ENCODE results near the gene SNCAIP. TPM values are rescaled to one million over a fixed set of nuclear protein-coding genes. Genes with fewer than 3 reads are reported as not detected.

The SNCAIP gene
- total RNA-seq, 4 donors from 2014 or later: 4.9 to 7.7 (median 6.8) TPM

DNA sequence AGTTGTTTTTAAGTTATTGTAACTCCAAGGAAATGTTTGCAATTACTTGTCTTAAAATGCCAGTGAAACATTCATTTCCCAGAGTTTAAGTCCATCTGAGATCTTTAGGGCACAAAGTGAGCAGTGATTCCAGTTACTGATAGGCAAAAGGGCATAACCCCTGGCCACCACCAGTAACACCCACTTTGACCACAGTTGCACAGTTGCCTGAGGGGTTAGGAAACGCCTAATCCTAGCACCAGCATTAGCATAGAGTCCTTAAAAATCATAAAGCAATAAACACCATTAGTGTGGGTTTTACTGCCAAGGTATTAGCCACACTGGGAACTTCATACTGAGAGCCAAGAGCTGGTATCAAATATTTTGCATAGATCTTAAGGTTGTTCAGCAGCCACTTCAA, 143.9 kb downstream of the SNCAIP start:
- TF ChIP-seq, protein P1, sequence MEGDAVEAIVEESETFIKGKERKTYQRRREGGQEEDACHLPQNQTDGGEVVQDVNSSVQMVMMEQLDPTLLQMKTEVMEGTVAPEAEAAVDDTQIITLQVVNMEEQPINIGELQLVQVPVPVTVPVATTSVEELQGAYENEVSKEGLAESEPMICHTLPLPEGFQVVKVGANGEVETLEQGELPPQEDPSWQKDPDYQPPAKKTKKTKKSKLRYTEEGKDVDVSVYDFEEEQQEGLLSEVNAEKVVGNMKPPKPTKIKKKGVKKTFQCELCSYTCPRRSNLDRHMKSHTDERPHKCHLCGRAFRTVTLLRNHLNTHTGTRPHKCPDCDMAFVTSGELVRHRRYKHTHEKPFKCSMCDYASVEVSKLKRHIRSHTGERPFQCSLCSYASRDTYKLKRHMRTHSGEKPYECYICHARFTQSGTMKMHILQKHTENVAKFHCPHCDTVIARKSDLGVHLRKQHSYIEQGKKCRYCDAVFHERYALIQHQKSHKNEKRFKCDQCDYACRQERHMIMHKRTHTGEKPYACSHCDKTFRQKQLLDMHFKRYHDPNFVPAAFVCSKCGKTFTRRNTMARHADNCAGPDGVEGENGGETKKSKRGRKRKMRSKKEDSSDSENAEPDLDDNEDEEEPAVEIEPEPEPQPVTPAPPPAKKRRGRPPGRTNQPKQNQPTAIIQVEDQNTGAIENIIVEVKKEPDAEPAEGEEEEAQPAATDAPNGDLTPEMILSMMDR (IDR thresholded peaks at IDR 0.05; ENCODE audit: low read depth): no peak

DNA sequence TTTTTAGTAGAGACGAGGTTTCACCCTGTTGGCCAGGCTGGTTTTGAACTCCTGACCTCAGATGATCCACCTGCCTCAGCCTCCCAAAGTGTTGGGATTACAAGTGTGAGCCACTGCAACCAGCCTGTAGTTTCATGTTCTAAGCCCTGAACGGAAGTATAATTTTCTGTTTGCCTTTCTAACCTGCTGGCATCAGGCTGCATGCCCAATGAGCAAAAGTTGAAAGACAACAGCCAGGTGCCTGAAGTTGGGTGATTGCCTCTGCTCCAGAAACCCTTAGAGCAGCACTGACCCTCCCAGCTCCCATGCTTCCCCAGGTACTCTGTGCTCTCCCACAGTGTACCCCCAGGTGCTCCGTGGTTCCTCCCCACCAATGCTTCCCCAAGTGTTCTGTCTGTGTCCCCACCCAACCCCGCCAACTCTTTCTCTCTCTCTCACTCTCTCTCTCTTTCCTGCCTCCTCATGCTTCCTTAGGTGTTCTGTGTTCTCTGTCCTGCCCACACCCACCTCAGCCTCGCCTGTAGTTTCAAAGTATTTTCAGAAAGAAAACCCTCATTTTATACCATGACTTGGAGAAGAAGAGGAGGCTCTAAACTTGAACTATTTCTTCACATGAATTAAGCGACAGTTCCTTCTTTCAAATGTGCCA, 145.3 kb downstream of the SNCAIP start:
- TF ChIP-seq, protein P1 (IDR thresholded peaks at IDR 0.05; ENCODE audit: low read depth): no peak

DNA sequence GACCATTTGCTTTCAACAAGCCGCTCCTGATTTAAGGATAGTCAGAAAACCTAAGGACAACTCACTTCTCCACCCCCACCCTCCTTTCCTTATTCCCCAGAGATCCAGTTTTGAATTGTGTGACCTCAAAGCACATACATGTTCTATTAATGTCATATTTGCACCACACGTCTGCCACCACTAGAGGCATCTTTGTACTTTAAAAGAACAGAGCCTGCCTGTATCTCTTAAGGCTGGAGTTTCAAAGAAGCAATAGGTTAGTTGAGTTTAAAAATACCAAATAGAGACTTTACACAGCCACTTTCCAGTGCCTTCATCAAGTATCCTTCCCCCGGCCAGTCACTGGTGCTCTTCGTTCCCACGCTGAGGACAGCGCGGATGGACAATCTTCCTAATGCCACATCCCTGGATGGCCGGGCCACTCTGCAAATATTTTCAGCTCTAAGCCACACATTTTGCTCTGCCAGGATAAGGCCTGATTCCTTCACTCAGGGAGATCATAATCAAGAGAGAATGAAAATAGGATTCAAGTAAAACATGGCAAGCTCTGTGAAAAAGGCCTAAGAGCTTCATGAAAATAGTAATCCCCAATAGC, 146.3 kb downstream of the SNCAIP start:
- TF ChIP-seq, protein P1 (IDR thresholded peaks at IDR 0.05; ENCODE audit: low read depth): no peak

DNA sequence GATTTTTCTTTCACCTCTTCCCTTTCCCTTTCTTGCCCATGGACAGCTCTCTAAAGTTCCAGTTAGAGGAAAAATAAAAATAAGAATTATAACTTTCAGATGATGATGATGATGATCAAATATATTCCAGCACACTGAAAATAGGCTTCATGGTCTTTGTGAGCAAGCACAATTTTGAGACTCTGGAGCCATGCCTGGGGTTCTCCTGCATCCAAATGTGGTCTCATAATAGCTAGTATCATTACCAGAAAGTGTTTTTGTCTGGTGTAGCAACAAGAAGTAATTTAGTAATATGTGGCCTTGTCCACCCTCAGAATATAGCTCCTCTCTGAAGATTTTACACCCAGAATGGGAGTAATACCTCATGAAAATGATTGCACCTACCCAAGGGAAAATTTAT, 150.4 kb downstream of the SNCAIP start:
- TF ChIP-seq, protein P1 (IDR thresholded peaks at IDR 0.05; ENCODE audit: low read depth): no peak

DNA sequence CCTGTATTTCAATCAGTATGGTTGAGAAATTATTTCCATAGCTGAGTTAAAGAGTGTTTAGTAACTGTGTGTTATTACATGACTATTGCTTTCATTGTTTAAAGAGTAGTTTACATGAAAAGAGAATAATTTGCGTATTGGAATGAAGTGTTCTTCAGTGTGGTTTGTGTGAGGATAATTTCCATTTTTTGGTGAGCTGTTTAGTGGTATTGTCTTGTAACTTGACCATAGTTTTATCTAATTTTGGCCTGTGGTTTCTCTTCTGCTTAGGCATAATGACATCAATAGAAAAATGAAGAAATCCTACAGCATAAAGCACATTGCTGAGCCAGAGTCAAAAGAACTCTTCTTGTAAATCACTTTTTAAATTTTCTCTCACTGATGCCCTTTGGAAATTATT, 151.2 kb downstream of the SNCAIP start:
- TF ChIP-seq, protein P1 (IDR thresholded peaks at IDR 0.05; ENCODE audit: low read depth): no peak

DNA sequence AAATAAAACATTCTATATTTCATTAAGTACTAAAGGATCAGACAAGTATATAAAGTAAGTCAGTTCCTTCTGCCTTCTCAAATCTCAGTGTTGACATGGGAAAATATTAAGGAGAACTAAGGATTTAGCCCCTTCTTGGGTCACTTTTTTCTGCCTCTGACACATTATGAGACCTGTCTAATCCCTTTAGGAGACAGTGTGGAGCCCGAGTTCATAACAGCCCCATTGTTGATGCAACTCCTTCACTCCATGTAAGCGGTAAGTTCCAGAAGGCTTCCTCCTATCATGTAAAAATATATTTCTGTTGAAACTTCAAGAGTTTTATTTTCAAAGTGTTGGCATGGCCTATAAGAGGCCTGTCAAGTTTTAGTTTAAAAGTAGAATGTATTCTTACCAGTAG, 152.2 kb downstream of the SNCAIP start:
- TF ChIP-seq, protein P1 (IDR thresholded peaks at IDR 0.05; ENCODE audit: low read depth): no peak

DNA sequence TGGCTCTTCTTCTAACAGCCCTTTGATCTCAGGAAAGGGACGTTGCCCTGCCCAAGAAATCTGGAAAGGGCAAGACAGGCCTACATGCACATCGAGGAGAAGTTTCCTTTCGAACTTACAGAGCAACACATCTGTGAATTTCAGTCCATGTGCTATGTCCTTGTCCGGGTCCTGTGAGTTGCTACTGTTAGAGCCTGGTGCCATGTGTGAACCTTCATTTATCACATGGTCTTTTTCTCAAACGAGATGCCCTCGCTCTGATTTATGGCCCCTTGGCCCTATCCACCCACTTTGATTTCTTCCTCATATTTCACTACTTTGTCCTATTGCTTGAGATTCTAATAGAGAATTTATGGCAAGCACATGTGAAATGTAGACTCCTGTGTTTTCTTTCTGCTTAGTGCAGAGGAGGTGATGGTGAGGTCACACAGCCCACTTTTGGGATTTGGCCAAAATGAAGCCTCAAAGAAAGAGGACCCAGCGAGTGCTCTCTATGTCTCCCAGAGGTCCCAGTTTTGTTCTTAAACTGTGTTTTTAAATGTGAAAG, 153.1 kb downstream of the SNCAIP start:
- TF ChIP-seq, protein P1 (IDR thresholded peaks at IDR 0.05; ENCODE audit: low read depth): no peak

Measured in subcutaneous adipose tissue (tissue), 4 donors.